T-helper 2 cell (primary cell): ENCODE results near the gene CISH.

ENCODE experiments used
- DNase-seq, 5 experiments: peaks; one replicate each; pipeline versions ENCODE4 v3.0.0 to v3.0.0-alpha.2; 2012 to 2022

CISH gene

GRCh38 chr3:50637011-50637410 is 25.4 kb upstream of the CISH start:
- DNase-seq = no peak

- DNase-seq = no peak
These were observed 23.5 kb upstream of the CISH start for GRCh38 chr3:50635066-50635465.

GRCh38 chr3:50633230-50633790 is 21.7 kb upstream of the CISH start:
- no peak for DNase-seq

GRCh38 chr3:50632450-50632849 is 20.9 kb upstream of the CISH start:
- peak in 1 of 5 experiments; percentile 59 for DNase-seq

- DNase-seq = peak in 1 of 5 experiments; percentile 42
These were observed 19.3 kb upstream of the CISH start for GRCh38 chr3:50630877-50631276.

- DNase-seq = no peak
These were observed 18.8 kb upstream of the CISH start for GRCh38 chr3:50630394-50630793.

- no peak for DNase-seq
These were observed 17.0 kb upstream of the CISH start for GRCh38 chr3:50628601-50629000.

- DNase-seq = peak in 1 of 5 experiments; percentile 34
These were observed 16.0 kb upstream of the CISH start for GRCh38 chr3:50627407-50628051.

- no peak for DNase-seq
These were observed 14.8 kb upstream of the CISH start for GRCh38 chr3:50626401-50626800.

GRCh38 chr3:50625231-50626182 is 13.9 kb upstream of the CISH start:
- DNase-seq = no peak

GRCh38 chr3:50624634-50625033 is 13.1 kb upstream of the CISH start:
- DNase-seq = no peak

GRCh38 chr3:50623840-50624474 is 12.4 kb upstream of the CISH start:
- DNase-seq = peak in 2 of 5 experiments; percentile 44 to 88

- DNase-seq = no peak
These were observed 11.3 kb upstream of the CISH start for GRCh38 chr3:50622881-50623280.

- no peak for DNase-seq
These were observed 9.2 kb upstream of the CISH start for GRCh38 chr3:50620820-50621219.

- DNase-seq = peak in 1 of 5 experiments; percentile 49
These were observed 8.8 kb upstream of the CISH start for GRCh38 chr3:50620420-50620819.

- peak in 1 of 5 experiments; percentile 66 for DNase-seq
These were observed 6.4 kb upstream of the CISH start for GRCh38 chr3:50617911-50618481.

GRCh38 chr3:50617096-50617791 is 5.7 kb upstream of the CISH start, which contains the start of gene MAPKAPK3:
TSS of gene MAPKAPK3 (plus strand) at chr3:50617151. CDS start at chr3:50617566, 415 bp downstream.
- peak in 3 of 5 experiments; percentile 32 to 39 (median 38) for DNase-seq

- peak; percentile 91 to 95 (median 92) for DNase-seq
These were observed 5.2 kb upstream of the CISH start for GRCh38 chr3:50616770-50617095.

- DNase-seq = peak; percentile 55 to 85 (median 78)
These were observed 4.6 kb upstream of the CISH start for GRCh38 chr3:50616003-50616769.

- DNase-seq = no peak
These were observed 3.6 kb upstream of the CISH start for GRCh38 chr3:50615190-50615589.
